AG09309 (cell line): ENCODE measurements around the gene COL18A1.

Experiments used
- DNase-seq: peaks from one replicate; pipeline ENCODE4 v3.0.0-alpha.2; 2010; ENCODE audit warnings: low read depth
- H3K4me3 ChIP-seq: 2 replicates; pipeline ENCODE4 v1.5.1; 2011; ENCODE audit warnings: mild to moderate bottlenecking, low read depth, low read length, moderate library complexity; ENCODE audit not compliant: control insufficient read depth
- CTCF ChIP-seq: IDR thresholded peaks from 2 replicates; pipeline ENCODE4 v1.5.1; 2011; ENCODE audit warnings: mild to moderate bottlenecking, low read depth, low read length, inconsistent platforms; ENCODE audit not compliant: insufficient read depth, control insufficient read depth; ENCODE audit errors: missing control alignments

COL18A1 gene

DNA sequence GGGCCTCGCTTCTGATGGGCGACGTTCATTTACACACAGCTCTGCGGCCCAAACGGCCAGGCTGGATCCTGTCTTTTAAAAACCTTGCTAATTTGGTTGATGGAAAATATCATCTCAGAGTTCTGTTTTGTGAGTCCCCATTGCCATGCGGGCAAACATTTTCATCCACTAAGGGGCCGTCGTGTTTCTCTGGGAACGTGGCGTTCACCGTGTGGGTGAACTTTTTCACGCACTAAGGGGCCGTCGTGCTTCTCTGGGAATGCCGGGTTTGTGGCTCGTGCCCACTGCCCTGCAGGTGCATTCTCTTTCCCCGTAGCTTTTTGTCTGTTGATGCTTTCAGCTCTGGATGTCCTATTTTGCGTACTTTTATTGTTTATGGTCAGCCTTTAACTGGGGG lies 6.8 kb downstream of the COL18A1 start:
- no peak for DNase-seq
- TF ChIP-seq CTCF = no peak
- H3K4me3 ChIP-seq = no peak overlapping the region

GRCh38 chr21:45412491-45412890 lies 7.5 kb downstream of the COL18A1 start:
- no peak overlapping the region for H3K4me3 ChIP-seq
- no peak for TF ChIP-seq CTCF
- DNase-seq = no peak

GRCh38 chr21:45412909-45413611 lies 8.1 kb downstream of the COL18A1 start:
- no peak for TF ChIP-seq CTCF
- no peak for DNase-seq
- no peak overlapping the region for H3K4me3 ChIP-seq

DNA sequence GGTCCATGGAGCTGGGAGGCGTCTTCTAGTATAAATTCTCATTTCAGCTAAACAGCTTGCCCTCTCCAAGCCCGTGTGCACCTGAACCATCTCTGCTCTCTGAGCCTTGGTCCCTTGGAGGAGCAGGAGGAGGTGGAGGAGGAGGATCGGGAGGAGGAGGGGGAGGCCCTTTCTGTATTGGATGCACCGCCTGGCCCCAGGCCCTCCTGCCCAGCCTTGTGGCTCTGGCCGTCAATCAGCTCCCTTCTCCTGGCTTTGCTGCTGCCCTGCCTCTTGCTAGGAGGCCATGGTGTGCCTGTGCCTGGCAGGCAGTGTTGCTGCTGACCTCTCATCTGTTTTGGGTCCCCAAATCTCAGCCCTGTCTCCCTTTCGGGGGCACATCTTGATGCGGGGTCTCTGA lies 9.0 kb downstream of the COL18A1 start:
- DNase-seq = no peak
- no peak overlapping the region for H3K4me3 ChIP-seq
- TF ChIP-seq CTCF = no peak

DNA sequence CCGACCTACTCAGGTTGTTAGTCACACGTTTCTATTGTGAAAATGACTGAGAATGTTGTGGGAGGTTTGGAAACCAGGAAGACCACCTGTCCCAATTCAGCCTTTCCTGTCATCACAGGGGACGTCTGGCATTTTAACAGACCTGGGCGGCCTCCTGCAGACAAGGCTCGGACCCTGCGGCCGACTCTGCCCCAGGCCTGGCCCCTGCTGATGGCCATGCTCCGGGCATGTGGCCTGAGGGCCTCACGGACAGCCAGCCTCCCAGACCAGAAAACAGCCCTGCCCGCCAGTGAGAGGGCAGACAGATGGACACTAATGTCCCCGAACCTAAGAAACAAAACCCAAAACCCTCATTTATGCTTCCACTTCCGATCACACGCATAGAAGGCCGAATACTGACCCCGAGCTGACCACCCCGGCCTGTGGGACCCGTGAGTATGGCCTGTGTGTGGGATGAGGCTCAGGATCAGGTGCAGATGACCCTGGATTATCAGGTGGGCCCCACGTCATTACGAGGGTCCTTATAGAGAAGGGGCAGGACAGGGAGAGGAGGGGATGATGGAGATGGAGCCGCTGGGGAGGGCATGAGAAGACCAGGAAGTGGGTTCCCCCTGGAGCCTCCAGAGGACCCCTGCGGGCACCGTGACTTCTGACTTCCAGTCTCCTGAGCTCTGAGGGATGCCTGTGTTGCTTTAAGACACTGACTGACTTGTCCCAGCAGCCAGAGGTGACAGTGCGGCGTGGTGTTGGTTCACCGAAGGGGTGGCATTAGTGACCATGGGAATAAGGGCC lies 9.6 kb downstream of the COL18A1 start:
- no peak overlapping the region for H3K4me3 ChIP-seq
- no peak for DNase-seq
- no peak for TF ChIP-seq CTCF

DNA sequence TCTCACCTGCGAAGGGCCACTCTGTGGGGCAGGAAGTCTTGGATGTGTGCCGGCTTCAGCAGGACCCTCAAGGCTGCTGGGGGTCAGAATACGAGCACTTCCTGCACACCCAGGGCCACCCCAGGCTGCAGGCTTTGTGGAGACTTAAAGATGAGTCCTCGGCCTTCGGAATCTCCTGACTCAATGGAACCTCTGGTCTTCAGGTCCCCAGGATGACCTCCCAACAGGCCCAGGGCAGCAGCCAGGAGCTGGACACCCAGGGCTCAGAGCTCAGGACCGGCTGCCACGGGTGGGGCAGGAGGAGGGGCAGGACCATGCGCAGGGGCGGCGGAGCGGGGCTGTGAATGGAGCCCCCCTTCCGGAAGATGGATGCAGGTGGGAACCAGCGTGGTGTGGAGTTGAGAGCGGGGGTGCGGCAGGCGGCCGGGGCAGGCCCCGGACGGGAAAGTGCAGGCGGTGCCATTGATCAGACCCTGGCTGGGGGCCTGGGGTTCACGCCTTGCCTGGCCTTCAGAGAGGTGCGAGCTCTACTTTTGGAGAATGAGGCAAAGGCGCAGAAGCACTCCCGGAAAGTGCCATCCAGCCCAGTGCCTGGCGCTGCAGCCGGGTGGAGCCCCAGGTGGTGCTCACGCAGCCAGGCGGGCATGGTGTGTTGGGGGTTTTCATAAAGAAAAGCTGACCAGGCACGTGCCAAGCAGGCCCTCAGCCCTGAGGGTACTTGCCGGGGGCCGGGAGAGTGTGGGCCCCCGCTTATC lies 10.4 kb downstream of the COL18A1 start:
- TF ChIP-seq CTCF = no peak
- no peak for DNase-seq
- no peak overlapping the region for H3K4me3 ChIP-seq
